Measurements from ENCODE around the gene CEP128. TPM values are rescaled to one million over a fixed set of nuclear protein-coding genes. Genes with fewer than 3 reads are reported as not detected.

Gene CEP128
- total RNA-seq, 1 experiment from 2014 or later = 29.3 TPM

DNA sequence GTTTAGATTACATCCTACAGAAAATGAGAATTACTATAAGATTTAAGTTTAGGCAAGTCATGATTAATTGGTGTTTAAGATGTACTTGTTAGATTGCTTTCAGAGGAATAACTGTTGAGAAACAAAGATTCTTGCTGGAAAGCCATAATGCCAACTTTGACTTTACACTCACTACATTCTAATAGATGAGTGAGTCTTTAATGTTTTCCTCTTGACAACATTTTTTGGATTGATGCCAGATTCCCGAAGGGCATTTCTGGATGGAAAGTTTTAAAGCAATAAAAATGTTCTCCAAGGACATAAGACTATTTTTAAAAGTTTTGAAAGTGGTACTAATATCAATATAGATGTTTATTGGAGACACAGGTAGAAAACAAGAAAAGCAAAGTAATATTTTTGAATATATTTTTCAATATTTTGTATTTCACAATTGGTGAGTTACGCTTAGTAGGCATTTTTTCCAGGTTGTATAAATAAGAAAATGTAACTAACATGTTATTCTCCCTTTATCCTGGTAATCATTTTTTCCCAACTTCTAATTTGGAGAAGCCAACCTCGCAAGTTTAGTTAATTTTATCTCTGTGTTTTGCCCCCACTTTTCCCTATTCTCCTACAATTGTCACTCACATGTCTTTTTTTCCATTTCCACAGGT lies 307.3 kb downstream of the CEP128 start:
- peaks cover 29% of the 10 kb centered on the region for H3K9me3 ChIP-seq (ENCODE audit: insufficient read depth, low read depth)
- peaks cover 27% of the 10 kb centered on the region for H3F3A ChIP-seq (ENCODE audit: insufficient read depth, low read depth)
- no peak overlapping the region for H3K27ac ChIP-seq
- H3K4me2 ChIP-seq = no peak overlapping the region
- no peak overlapping the region for H3K4me3 ChIP-seq
- H3K36me3 ChIP-seq (ENCODE audit: low read depth) = peaks cover 6% of the 10 kb centered on the region; the same call in 1 of the 2 replicates
- intact Hi-C loops (cut with micrococcal nuclease; ENCODE audit: unreplicated experiment) = no loop called here
- no TSS peak for BruUV-seq (replicated peaks)
- POLR2A ChIA-PET (ENCODE audit: unreplicated experiment) = no interaction called here
- no peaks in the 10 kb centered on the region for H3K79me2 ChIP-seq (ENCODE audit: low read depth)
- H3K4me1 ChIP-seq (replicated peaks; ENCODE audit: insufficient read depth) = peaks cover 26% of the 10 kb centered on the region
- H4K20me1 ChIP-seq (ENCODE audit: insufficient read depth) = no peaks in the 10 kb centered on the region
- no peak overlapping the region for H2AFZ ChIP-seq
- H3K27me3 ChIP-seq (ENCODE audit: insufficient read depth, low read depth) = no peaks in the 10 kb centered on the region
- H3K9me2 ChIP-seq (ENCODE audit: insufficient read depth) = peaks cover 3% of the 10 kb centered on the region; the same call in 1 of the 2 replicates
- no peak for TF ChIP-seq EZH2 (IDR thresholded peaks at IDR 0.05; ENCODE audit: low read depth)
- TF ChIP-seq, protein P1, sequence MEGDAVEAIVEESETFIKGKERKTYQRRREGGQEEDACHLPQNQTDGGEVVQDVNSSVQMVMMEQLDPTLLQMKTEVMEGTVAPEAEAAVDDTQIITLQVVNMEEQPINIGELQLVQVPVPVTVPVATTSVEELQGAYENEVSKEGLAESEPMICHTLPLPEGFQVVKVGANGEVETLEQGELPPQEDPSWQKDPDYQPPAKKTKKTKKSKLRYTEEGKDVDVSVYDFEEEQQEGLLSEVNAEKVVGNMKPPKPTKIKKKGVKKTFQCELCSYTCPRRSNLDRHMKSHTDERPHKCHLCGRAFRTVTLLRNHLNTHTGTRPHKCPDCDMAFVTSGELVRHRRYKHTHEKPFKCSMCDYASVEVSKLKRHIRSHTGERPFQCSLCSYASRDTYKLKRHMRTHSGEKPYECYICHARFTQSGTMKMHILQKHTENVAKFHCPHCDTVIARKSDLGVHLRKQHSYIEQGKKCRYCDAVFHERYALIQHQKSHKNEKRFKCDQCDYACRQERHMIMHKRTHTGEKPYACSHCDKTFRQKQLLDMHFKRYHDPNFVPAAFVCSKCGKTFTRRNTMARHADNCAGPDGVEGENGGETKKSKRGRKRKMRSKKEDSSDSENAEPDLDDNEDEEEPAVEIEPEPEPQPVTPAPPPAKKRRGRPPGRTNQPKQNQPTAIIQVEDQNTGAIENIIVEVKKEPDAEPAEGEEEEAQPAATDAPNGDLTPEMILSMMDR (conservative IDR thresholded peaks at IDR 0.05) = no peak
- CTCF ChIA-PET = no interaction called here
- DNase-seq = no peak

DNA sequence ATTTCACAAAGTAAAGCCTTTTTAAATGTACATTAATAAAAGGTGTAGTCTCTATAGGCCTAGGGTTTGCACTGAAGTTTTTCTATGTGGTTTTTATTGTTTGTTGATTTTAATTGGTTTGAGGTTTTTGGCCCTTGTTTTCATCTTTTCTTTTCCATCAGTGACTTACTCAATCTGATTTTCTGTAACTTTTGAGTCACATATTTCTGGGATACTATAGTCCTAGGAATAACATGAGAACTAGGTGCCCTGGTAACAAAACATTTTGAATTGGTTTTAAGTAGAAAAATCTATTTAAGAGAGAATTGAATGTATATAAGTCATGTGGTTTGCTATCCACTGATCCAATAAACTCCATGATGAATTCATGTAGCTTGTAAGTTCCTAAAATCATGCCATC lies 311.9 kb downstream of the CEP128 start:
- Histone ChIP-seq H3F3A (ENCODE audit: insufficient read depth, low read depth) (no peaks in the 10 kb centered on the region), H3K9me3 (ENCODE audit: insufficient read depth, low read depth) (peaks cover 32% of the 10 kb centered on the region), H2AFZ (no peak overlapping the region), H3K4me2 (no peak overlapping the region), H4K20me1 (ENCODE audit: insufficient read depth) (no peaks in the 10 kb centered on the region), H3K4me3 (no peak overlapping the region), H3K36me3 (ENCODE audit: low read depth) (peaks cover 2% of the 10 kb centered on the region; the same call in 1 of the 2 replicates), H3K9me2 (ENCODE audit: insufficient read depth) (no peaks in the 10 kb centered on the region), H3K27me3 (ENCODE audit: insufficient read depth, low read depth) (no peaks in the 10 kb centered on the region), H3K27ac (no peak overlapping the region), H3K4me1 (replicated peaks; ENCODE audit: insufficient read depth) (no peaks in the 10 kb centered on the region), H3K79me2 (ENCODE audit: low read depth) (no peaks in the 10 kb centered on the region)
- no TSS peak for BruUV-seq (replicated peaks)
- POLR2A ChIA-PET (ENCODE audit: unreplicated experiment) = no interaction called here
- intact Hi-C loops (cut with micrococcal nuclease; ENCODE audit: unreplicated experiment) = no loop called here
- CTCF ChIA-PET = no interaction called here
- no peak for TF ChIP-seq EZH2 (IDR thresholded peaks at IDR 0.05; ENCODE audit: low read depth)
- TF ChIP-seq, protein P1 (conservative IDR thresholded peaks at IDR 0.05) = no peak
- DNase-seq = no peak

DNA sequence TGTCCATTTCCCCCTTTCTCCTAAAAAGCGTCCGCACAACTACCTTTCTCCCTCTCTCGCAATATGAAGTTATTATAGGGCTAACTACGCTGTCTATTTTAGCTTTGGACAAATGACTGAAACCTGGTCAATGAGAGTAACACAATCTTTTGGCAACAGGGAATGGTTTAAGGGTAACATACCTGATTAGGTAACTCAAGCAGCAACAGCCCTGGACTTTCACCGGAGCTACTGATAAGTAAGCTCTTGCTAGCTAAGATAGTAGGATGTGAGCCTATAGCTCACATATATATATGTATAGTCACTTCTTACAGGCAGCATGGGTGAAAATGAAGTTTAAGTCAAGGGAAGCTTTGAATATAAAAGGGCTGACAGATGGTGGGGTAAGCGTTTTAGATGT lies 313.0 kb downstream of the CEP128 start:
- H3K27ac ChIP-seq = no peak overlapping the region
- no peak overlapping the region for H3K4me3 ChIP-seq
- peaks cover 26% of the 10 kb centered on the region for H3K9me3 ChIP-seq (ENCODE audit: insufficient read depth, low read depth)
- DNase-seq = no peak
- no peaks in the 10 kb centered on the region for H3K9me2 ChIP-seq (ENCODE audit: insufficient read depth)
- no peaks in the 10 kb centered on the region for H3K79me2 ChIP-seq (ENCODE audit: low read depth)
- H3K4me1 ChIP-seq (replicated peaks; ENCODE audit: insufficient read depth) = no peaks in the 10 kb centered on the region
- no peak for TF ChIP-seq EZH2 (IDR thresholded peaks at IDR 0.05; ENCODE audit: low read depth)
- TF ChIP-seq, protein P1 (conservative IDR thresholded peaks at IDR 0.05) = no peak
- H4K20me1 ChIP-seq (ENCODE audit: insufficient read depth) = no peaks in the 10 kb centered on the region
- H3K4me2 ChIP-seq = no peak overlapping the region
- POLR2A ChIA-PET (ENCODE audit: unreplicated experiment) = no interaction called here
- intact Hi-C loops (cut with micrococcal nuclease; ENCODE audit: unreplicated experiment) = no loop called here
- H3K27me3 ChIP-seq (ENCODE audit: insufficient read depth, low read depth) = no peaks in the 10 kb centered on the region
- CTCF ChIA-PET = no interaction called here
- H2AFZ ChIP-seq = no peak overlapping the region
- H3F3A ChIP-seq (ENCODE audit: insufficient read depth, low read depth) = no peaks in the 10 kb centered on the region
- no TSS peak for BruUV-seq (replicated peaks)
- H3K36me3 ChIP-seq (ENCODE audit: low read depth) = no peaks in the 10 kb centered on the region; the same call in 1 of the 2 replicates

All from PC-9 (cell line).